ENCODE results near the gene DDX49. TPM values are rescaled to one million over a fixed set of nuclear protein-coding genes. Genes with fewer than 3 reads are reported as not detected.

Gene DDX49
- polyA plus RNA-seq, 1 of the 3 experiments (the other 2 are of a cell fraction): 86.8 TPM

- Histone ChIP-seq H2AFZ (ENCODE audit: low read depth) (no peak overlapping the region), H3K4me2 (peak overlapping the region; percentile 86), H3K4me3 (ENCODE audit: low read depth in 2 of 2, low read length in 1 of 2) (peak overlapping the region; percentile 89 to 92), H3F3A (replicated peaks; ENCODE audit: insufficient read depth) (peaks cover 19% of the 10 kb centered on the region), H3K9me2 (no peaks in the 10 kb centered on the region), H4K20me1 (ENCODE audit: insufficient read depth) (peaks cover 26% of the 10 kb centered on the region), H3K9ac (peak overlapping the region; percentile 79), H3K27ac (ENCODE audit: low read depth in 2 of 2, low read length in 1 of 2) (peak overlapping the region in 1 of 2 experiments; percentile 54; a peak in 2 of 4 replicates), H3K36me3 (replicated peaks in 1 of 2; ENCODE audit: control insufficient read depth in 1 of 2, insufficient read depth in 2 of 2, low read length in 1 of 2) (peaks cover 23 to 24% of the 10 kb centered on the region in 2 experiments), H3K4me1 (ENCODE audit: control insufficient read depth in 1 of 2, insufficient read depth in 2 of 2, low read depth in 1 of 2, low read length in 1 of 2) (peaks cover 5 to 12% of the 10 kb centered on the region in 2 experiments; a peak in 2 of 4 replicates), H3K79me2 (ENCODE audit: insufficient read depth) (peaks cover 65% of the 10 kb centered on the region), H3K27me3 (ENCODE audit: insufficient read depth) (no peaks in the 10 kb centered on the region), H3K9me3 (no peaks in the 10 kb centered on the region)
- TF ChIP-seq, protein P1, sequence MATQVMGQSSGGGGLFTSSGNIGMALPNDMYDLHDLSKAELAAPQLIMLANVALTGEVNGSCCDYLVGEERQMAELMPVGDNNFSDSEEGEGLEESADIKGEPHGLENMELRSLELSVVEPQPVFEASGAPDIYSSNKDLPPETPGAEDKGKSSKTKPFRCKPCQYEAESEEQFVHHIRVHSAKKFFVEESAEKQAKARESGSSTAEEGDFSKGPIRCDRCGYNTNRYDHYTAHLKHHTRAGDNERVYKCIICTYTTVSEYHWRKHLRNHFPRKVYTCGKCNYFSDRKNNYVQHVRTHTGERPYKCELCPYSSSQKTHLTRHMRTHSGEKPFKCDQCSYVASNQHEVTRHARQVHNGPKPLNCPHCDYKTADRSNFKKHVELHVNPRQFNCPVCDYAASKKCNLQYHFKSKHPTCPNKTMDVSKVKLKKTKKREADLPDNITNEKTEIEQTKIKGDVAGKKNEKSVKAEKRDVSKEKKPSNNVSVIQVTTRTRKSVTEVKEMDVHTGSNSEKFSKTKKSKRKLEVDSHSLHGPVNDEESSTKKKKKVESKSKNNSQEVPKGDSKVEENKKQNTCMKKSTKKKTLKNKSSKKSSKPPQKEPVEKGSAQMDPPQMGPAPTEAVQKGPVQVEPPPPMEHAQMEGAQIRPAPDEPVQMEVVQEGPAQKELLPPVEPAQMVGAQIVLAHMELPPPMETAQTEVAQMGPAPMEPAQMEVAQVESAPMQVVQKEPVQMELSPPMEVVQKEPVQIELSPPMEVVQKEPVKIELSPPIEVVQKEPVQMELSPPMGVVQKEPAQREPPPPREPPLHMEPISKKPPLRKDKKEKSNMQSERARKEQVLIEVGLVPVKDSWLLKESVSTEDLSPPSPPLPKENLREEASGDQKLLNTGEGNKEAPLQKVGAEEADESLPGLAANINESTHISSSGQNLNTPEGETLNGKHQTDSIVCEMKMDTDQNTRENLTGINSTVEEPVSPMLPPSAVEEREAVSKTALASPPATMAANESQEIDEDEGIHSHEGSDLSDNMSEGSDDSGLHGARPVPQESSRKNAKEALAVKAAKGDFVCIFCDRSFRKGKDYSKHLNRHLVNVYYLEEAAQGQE (IDR thresholded peaks at IDR 0.05; ENCODE audit: low read depth, low read length): no peak
- TF ChIP-seq SIN3A (IDR thresholded peaks at IDR 0.05; ENCODE audit: borderline replicate concordance, low read depth, low read length): no peak
- TF ChIP-seq TCF12 (IDR thresholded peaks at IDR 0.05): no peak
- TF ChIP-seq SMC3 (IDR thresholded peaks at IDR 0.05; ENCODE audit: low read depth, low read length): no peak
- no peak for TF ChIP-seq RXRA (IDR thresholded peaks at IDR 0.05; ENCODE audit: borderline replicate concordance, low read depth)
- no peak for TF ChIP-seq YY1 (IDR thresholded peaks at IDR 0.05; ENCODE audit: low read depth)
- TF ChIP-seq GABPA (IDR thresholded peaks at IDR 0.05; ENCODE audit: low read depth): no peak
- TF ChIP-seq, protein P2, sequence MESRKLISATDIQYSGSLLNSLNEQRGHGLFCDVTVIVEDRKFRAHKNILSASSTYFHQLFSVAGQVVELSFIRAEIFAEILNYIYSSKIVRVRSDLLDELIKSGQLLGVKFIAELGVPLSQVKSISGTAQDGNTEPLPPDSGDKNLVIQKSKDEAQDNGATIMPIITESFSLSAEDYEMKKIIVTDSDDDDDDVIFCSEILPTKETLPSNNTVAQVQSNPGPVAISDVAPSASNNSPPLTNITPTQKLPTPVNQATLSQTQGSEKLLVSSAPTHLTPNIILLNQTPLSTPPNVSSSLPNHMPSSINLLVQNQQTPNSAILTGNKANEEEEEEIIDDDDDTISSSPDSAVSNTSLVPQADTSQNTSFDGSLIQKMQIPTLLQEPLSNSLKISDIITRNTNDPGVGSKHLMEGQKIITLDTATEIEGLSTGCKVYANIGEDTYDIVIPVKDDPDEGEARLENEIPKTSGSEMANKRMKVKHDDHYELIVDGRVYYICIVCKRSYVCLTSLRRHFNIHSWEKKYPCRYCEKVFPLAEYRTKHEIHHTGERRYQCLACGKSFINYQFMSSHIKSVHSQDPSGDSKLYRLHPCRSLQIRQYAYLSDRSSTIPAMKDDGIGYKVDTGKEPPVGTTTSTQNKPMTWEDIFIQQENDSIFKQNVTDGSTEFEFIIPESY (IDR thresholded peaks at IDR 0.05; ENCODE audit: borderline replicate concordance, low read depth): no peak
- TF ChIP-seq RAD21 (IDR thresholded peaks at IDR 0.05; ENCODE audit: low read length): no peak
- no peak for TF ChIP-seq RFX5 (IDR thresholded peaks at IDR 0.05; ENCODE audit: low read length)
- no peak for TF ChIP-seq NRF1 (IDR thresholded peaks at IDR 0.05; ENCODE audit: low read depth, low read length)
- TF ChIP-seq MEF2A (IDR thresholded peaks at IDR 0.05; ENCODE audit: borderline replicate concordance, low read depth): no peak
- no peak for TF ChIP-seq TEAD4 (IDR thresholded peaks at IDR 0.05; ENCODE audit: borderline replicate concordance, insufficient read depth)
- TF ChIP-seq MAX (IDR thresholded peaks at IDR 0.05; ENCODE audit: low read depth): no peak
- no peak for TF ChIP-seq USF1 (IDR thresholded peaks at IDR 0.05; ENCODE audit: borderline replicate concordance, low read depth)
- no peak for TF ChIP-seq CTCF (IDR thresholded peaks at IDR 0.05)
- no peak for TF ChIP-seq ELF1 (IDR thresholded peaks at IDR 0.05)
- no peak for TF ChIP-seq FOXJ3 (CRISPR knock-in tag; IDR thresholded peaks at IDR 0.05)
- TF ChIP-seq, protein P3, sequence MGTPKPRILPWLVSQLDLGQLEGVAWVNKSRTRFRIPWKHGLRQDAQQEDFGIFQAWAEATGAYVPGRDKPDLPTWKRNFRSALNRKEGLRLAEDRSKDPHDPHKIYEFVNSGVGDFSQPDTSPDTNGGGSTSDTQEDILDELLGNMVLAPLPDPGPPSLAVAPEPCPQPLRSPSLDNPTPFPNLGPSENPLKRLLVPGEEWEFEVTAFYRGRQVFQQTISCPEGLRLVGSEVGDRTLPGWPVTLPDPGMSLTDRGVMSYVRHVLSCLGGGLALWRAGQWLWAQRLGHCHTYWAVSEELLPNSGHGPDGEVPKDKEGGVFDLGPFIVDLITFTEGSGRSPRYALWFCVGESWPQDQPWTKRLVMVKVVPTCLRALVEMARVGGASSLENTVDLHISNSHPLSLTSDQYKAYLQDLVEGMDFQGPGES (IDR thresholded peaks at IDR 0.05; ENCODE audit: low read depth, low read length): no peak
- TF ChIP-seq MXI1 (IDR thresholded peaks at IDR 0.05; ENCODE audit: low read depth, low read length): no peak
- ChIA-PET POLR2A (interaction anchor here (2.4 kb wide), 1 partner anchor 11 kb away, joined by 9 read pairs; no protein-coding TSS in a partner anchor), CTCF (interaction anchor here (0.7 to 7.2 kb wide), 5 partner anchors 9 to 326 kb away, joined by 3 to 76 read pairs (median 3); partner anchors contain the start of gene CERS1)
- no peak for DNase-seq
- WGBS (ENCODE audit: low lambda C conversion rate): 21% methylated on average over 9 of the region's 9 CpGs
Measured at GRCh38 chr19:18920400-18920799, 885 bp downstream of the DDX49 start.
